BE2C (cell line): ENCODE data around the gene CLN5.
"Not testable (repeated sequence)": the region's sequence is repeated elsewhere in the genome, so short reads cannot be mapped to it uniquely, and the experiment has no call there.

Experiments used
- DNase-seq: peaks from one replicate; pipeline ENCODE4 v3.0.0-alpha.2; 2020
- H3K27me3 ChIP-seq: fragments of 250-450 bp; sonication (Bioruptor Pico); 2 replicates; pipeline ENCODE4 v1.5.1; 2020; ENCODE audit warnings: mild to moderate bottlenecking
- H3K36me3 ChIP-seq: fragments of 250-450 bp; sonication (Bioruptor Pico); 2 replicates; pipeline ENCODE4 v1.5.1; 2020; ENCODE audit warnings: mild to moderate bottlenecking
- H3K4me1 ChIP-seq: fragments of 250-450 bp; sonication (Bioruptor Pico); 2 replicates; pipeline ENCODE4 v1.5.1; 2020
- H3K4me3 ChIP-seq: 2 replicates; pipeline ENCODE4 v1.5.1; 2011; ENCODE audit warnings: low read depth, low read length
- H3K9me3 ChIP-seq: fragments of 250-450 bp; sonication (Bioruptor Pico); 2 replicates; pipeline ENCODE4 v1.5.1; 2020
- CTCF ChIP-seq: IDR thresholded peaks from 2 replicates; pipeline ENCODE4 v1.5.1; 2012; ENCODE audit warnings: mild to moderate bottlenecking, low read depth, low read length

The CLN5 gene

GRCh38 chr13:76993473-76993872, 1.6 kb downstream of the CLN5 start:
- peak overlapping the region; percentile 91 for H3K4me3 ChIP-seq

GRCh38 chr13:76994281-76994680, 2.4 kb downstream of the CLN5 start:
- Histone ChIP-seq H3K4me1 (no peaks in the 10 kb centered on the region), H3K9me3 (no peaks in the 10 kb centered on the region), H3K27me3 (no peaks in the 10 kb centered on the region), H3K4me3 (no peak overlapping the region), H3K36me3 (peaks cover 12% of the 10 kb centered on the region)
- no peak for DNase-seq
- TF ChIP-seq CTCF = no peak

More at GRCh38 chr13:76993473-76993872, 1.6 kb downstream of the CLN5 start:
- DNase-seq = no peak
- Histone ChIP-seq H3K36me3 (peaks cover 9% of the 10 kb centered on the region), H3K27me3 (no peaks in the 10 kb centered on the region), H3K4me1 (no peaks in the 10 kb centered on the region), H3K9me3 (no peaks in the 10 kb centered on the region)
- TF ChIP-seq CTCF = no peak

GRCh38 chr13:77000475-77000874, 8.6 kb downstream of the CLN5 start:
- Histone ChIP-seq H3K4me1 (peaks cover 3% of the 10 kb centered on the region; the same call in 1 of the 2 replicates), H3K9me3 (no peaks in the 10 kb centered on the region), H3K36me3 (peaks cover 36% of the 10 kb centered on the region), H3K27me3 (no peaks in the 10 kb centered on the region), H3K4me3 (no peak overlapping the region)
- no peak for TF ChIP-seq CTCF
- no peak for DNase-seq

- Histone ChIP-seq H3K36me3 (peaks cover 37% of the 10 kb centered on the region), H3K9me3 (no peaks in the 10 kb centered on the region), H3K4me1 (peaks cover 3% of the 10 kb centered on the region; the same call in 1 of the 2 replicates), H3K27me3 (no peaks in the 10 kb centered on the region), H3K4me3 (no peak overlapping the region)
- TF ChIP-seq CTCF = no peak
- DNase-seq = no peak
Measured at GRCh38 chr13:77001540-77001939, 9.7 kb downstream of the CLN5 start.

GRCh38 chr13:77001963-77002587, 10.2 kb downstream of the CLN5 start:
- no peaks in the 10 kb centered on the region for H3K9me3 ChIP-seq
- peaks cover 38% of the 10 kb centered on the region for H3K36me3 ChIP-seq
- no peak for TF ChIP-seq CTCF
- H3K4me3 ChIP-seq = no peak overlapping the region
- H3K4me1 ChIP-seq = peaks cover 3% of the 10 kb centered on the region; the same call in 1 of the 2 replicates
- DNase-seq = peak; percentile 16
- H3K27me3 ChIP-seq = no peaks in the 10 kb centered on the region

GRCh38 chr13:77002590-77003190, 10.8 kb downstream of the CLN5 start:
- Histone ChIP-seq H3K27me3 (no peaks in the 10 kb centered on the region), H3K4me1 (peaks cover 3% of the 10 kb centered on the region; the same call in 1 of the 2 replicates), H3K4me3 (no peak overlapping the region), H3K36me3 (peaks cover 34% of the 10 kb centered on the region), H3K9me3 (no peaks in the 10 kb centered on the region)
- no peak for DNase-seq
- TF ChIP-seq CTCF = peak; percentile 85

- DNase-seq, H3K9me3 ChIP-seq, H3K27me3 ChIP-seq, H3K4me1 ChIP-seq, H3K4me3 ChIP-seq: not testable (repeated sequence)
- peaks cover 68% of the 10 kb centered on the region for H3K36me3 ChIP-seq
Measured at GRCh38 chr13:77008337-77008736, 16.5 kb downstream of the CLN5 start.
